Mesodermal cell (in vitro differentiated cells): ENCODE data around the gene NEXN.
A peak's percentile ranks its signal among the peaks of the same experiment; 100 is the strongest.

Source experiments
- H3K27ac ChIP-seq: 2 replicates; pipeline ENCODE4 v1.7.0; 2013; ENCODE audit warnings: mild to moderate bottlenecking, low read depth, low read length, moderate library complexity; ENCODE audit not compliant: severe bottlenecking
- H3K36me3 ChIP-seq: 2 replicates; pipeline ENCODE4 v1.7.1; 2013; ENCODE audit warnings: mild to moderate bottlenecking, low read length, moderate library complexity; ENCODE audit not compliant: control insufficient read depth, insufficient read depth
- H3K4me1 ChIP-seq: one replicate; pipeline ENCODE4 v1.7.1; 2013; ENCODE audit warnings: mild to moderate bottlenecking, low read length; ENCODE audit not compliant: insufficient read depth, control insufficient read depth, poor library complexity, severe bottlenecking
- H3K4me3 ChIP-seq: 2 replicates; pipeline ENCODE4 v1.7.0; 2013; ENCODE audit warnings: low read length, control low read depth, mild to moderate bottlenecking; ENCODE audit not compliant: insufficient read depth, poor library complexity, severe bottlenecking; ENCODE audit errors: extremely low read depth
- H3K9me3 ChIP-seq: 2 replicates; pipeline ENCODE4 v1.7.1; 2013; ENCODE audit warnings: mild to moderate bottlenecking, low read length, moderate library complexity; ENCODE audit not compliant: control insufficient read depth
- WGBS, 2 experiments: methylation state at CpG; one replicate each; pipeline ENCODE4 v1.1.5; 2013; ENCODE audit warnings: missing lambda C conversion rate in 2 of 2; ENCODE audit not compliant: insufficient coverage in 2 of 2; 5-methylcytosine and 5-hydroxymethylcytosine counted together

NEXN gene

DNA sequence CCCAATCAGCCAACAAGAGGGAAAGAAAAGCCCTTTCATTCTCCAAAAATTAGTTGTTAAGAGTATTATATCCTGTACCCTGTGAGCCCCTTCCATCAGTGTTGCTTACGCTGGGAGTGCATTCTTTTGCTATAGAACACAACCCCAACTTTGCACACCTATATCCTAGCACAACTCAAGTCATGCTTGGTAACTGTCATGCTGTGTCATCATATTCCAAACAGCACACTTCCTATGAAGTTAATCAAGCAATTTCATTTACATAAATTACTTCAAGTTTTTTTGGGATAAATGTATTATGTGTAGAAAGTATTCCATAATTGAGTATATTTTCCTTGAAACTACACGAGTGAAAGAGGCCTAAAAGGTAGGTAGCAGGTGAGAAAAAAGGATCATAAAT, 70.4 kb downstream of the NEXN start:
- Histone ChIP-seq H3K27ac (no peak overlapping the region), H3K9me3 (no peaks in the 10 kb centered on the region), H3K4me3 (no peak overlapping the region), H3K36me3 (peaks cover 93% of the 10 kb centered on the region), H3K4me1 (no peaks in the 10 kb centered on the region)
- WGBS, 2 experiments, result 93 to 100% methylated on average over 2 of the region's 2 CpGs

DNA sequence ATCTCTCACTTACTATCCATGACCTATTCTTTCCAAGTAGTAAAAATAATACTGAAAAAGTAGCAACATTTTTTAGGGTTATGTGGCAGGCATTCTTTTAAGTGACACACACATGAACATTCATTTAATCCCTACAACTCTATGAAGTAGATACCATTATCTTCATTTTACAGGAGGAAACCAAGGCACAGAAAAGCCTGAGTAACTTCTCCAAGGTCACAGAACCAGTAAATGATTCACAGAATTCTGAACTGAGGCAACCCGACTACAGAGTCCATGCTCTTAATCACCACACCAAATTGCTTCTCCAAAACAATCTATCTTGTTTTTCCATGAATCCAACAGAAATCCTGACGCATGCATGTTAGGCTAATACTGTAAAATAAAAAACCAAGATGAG, 73.0 kb downstream of the NEXN start:
- Histone ChIP-seq H3K36me3 (peaks cover 94% of the 10 kb centered on the region), H3K9me3 (no peaks in the 10 kb centered on the region), H3K27ac (no peak overlapping the region), H3K4me3 (no peak overlapping the region), H3K4me1 (no peaks in the 10 kb centered on the region)
- whole genome bisulfite sequencing, 2 experiments, result 88 to 100% methylated on average over 1 of the region's 2 CpGs

DNA sequence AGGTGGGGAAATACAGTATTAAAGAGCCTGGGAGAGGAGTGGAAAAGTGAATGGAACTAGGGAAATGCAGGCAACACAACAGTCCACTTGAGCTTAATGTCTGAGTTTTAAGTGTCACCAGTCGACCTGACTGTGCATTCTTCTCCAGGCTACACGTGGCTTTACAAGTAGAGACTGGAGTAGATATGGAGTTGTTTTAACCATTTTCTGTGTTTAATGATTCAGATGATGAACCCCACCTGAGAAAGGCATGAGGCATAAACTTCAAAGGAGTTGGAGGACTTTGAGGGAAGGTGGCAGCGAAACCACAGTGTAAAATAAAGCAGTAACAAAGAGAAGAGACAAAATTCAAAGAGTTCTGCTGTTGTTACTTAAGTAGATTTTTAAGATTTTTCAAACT, 77.9 kb downstream of the NEXN start:
- Histone ChIP-seq H3K9me3 (no peaks in the 10 kb centered on the region), H3K36me3 (peaks cover 80% of the 10 kb centered on the region), H3K4me1 (no peaks in the 10 kb centered on the region), H3K27ac (no peak overlapping the region), H3K4me3 (no peak overlapping the region)
- 93 to 95% methylated on average over 3 of the region's 3 CpGs for WGBS, 2 experiments

- H3K27ac ChIP-seq, result no peak overlapping the region
- H3K4me1 ChIP-seq, result no peaks in the 10 kb centered on the region
- no peak overlapping the region for H3K4me3 ChIP-seq
- peaks cover 69% of the 10 kb centered on the region for H3K36me3 ChIP-seq
- no peaks in the 10 kb centered on the region for H3K9me3 ChIP-seq
- WGBS, 2 experiments, result 80 to 100% methylated on average over 1 of the region's 1 CpG
Measured at GRCh38 chr1:77970192-77970591, 81.8 kb downstream of the NEXN start.

GRCh38 chr1:77972080-77972479, 83.7 kb downstream of the NEXN start:
- H3K4me1 ChIP-seq, result no peaks in the 10 kb centered on the region
- no peaks in the 10 kb centered on the region for H3K9me3 ChIP-seq
- 75 to 79% methylated on average over 2 of the region's 3 CpGs for WGBS, 2 experiments
- H3K27ac ChIP-seq, result no peak overlapping the region
- peaks cover 59% of the 10 kb centered on the region for H3K36me3 ChIP-seq
- no peak overlapping the region for H3K4me3 ChIP-seq

DNA sequence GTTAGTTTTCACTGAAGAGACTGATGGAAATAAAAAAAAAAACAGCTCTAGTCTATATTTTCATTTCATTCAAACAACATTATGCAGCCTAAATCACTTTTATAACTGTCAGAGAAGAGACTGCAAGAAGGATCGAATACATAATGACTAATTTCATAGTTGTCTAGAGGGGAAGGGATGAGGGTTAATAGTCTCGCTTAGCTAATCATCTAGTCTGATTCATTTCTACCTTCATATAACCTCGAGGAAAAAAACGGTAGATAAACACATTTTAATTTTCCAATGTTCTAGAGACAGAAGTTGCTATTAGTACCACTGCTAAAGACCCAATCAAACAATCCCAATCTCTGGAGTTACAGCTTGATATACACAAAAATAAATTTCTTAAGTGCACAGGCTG, 87.0 kb downstream of the NEXN start:
- Histone ChIP-seq H3K4me3 (peak overlapping the region; percentile 81), H3K36me3 (peaks cover 44% of the 10 kb centered on the region), H3K27ac (no peak overlapping the region)

GRCh38 chr1:77975907-77976306, 87.5 kb downstream of the NEXN start:
- WGBS, 2 experiments, result no CpG with 5 or more reads among the region's 2 CpGs
- no peaks in the 10 kb centered on the region for H3K9me3 ChIP-seq
- no peaks in the 10 kb centered on the region for H3K4me1 ChIP-seq
- peak overlapping the region; percentile 11 for H3K27ac ChIP-seq
- peak overlapping the region; percentile 81 for H3K4me3 ChIP-seq
- peaks cover 39% of the 10 kb centered on the region for H3K36me3 ChIP-seq

More for the DNA sequence above, 87.0 kb downstream of the NEXN start:
- WGBS, 2 experiments, result 86 to 92% methylated on average over 2 of the region's 4 CpGs
- Histone ChIP-seq H3K9me3 (no peaks in the 10 kb centered on the region), H3K4me1 (no peaks in the 10 kb centered on the region)

DNA sequence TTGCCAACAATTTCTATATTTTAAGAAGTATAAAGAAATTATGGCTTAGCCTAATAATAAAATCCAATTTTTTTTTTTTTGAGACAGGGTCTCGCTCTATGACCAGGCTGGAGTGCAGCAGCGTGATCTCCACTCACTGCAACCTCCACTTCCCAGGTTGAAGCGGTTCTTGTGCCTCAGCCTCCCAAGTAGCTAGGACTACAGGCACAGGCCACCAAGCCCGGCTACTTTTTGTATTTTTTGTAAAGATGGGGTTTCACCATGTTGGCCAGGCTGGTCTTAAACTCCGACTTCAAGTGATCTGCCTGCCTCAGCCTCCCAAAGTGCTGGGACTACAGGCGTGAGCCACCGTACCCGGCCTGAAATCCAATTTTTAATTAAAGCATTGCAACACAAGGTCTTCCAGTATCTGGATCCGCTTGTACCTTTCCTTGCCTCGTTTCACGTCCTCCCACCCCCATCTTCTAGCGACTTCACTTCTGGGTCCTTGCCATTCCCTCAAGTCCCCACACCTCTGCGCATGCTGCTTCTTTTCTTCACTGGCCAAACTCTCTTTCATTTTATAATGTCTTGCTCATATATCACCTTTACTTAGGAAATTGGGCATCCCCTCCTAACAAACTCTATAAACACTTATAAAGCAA, 88.1 kb downstream of the NEXN start:
- H3K27ac ChIP-seq, result no peak overlapping the region
- WGBS, 2 experiments, result 54 to 58% methylated on average over 11 to 12 of the region's 13 CpGs

GRCh38 chr1:77977989-77978292, 89.5 kb downstream of the NEXN start:
- Histone ChIP-seq H3K9me3 (no peaks in the 10 kb centered on the region), H3K4me1 (no peaks in the 10 kb centered on the region), H3K4me3 (peak overlapping the region; percentile 81), H3K36me3 (peaks cover 39% of the 10 kb centered on the region), H3K27ac (peak overlapping the region; percentile 97)
- WGBS, 2 experiments, result 0% methylated on average over 3 to 5 of the region's 5 CpGs

More for the DNA sequence above, 88.1 kb downstream of the NEXN start:
- peaks cover 38% of the 10 kb centered on the region for H3K36me3 ChIP-seq
- no peaks in the 10 kb centered on the region for H3K4me1 ChIP-seq
- peak overlapping the region; percentile 81 for H3K4me3 ChIP-seq
- H3K9me3 ChIP-seq, result no peaks in the 10 kb centered on the region

DNA sequence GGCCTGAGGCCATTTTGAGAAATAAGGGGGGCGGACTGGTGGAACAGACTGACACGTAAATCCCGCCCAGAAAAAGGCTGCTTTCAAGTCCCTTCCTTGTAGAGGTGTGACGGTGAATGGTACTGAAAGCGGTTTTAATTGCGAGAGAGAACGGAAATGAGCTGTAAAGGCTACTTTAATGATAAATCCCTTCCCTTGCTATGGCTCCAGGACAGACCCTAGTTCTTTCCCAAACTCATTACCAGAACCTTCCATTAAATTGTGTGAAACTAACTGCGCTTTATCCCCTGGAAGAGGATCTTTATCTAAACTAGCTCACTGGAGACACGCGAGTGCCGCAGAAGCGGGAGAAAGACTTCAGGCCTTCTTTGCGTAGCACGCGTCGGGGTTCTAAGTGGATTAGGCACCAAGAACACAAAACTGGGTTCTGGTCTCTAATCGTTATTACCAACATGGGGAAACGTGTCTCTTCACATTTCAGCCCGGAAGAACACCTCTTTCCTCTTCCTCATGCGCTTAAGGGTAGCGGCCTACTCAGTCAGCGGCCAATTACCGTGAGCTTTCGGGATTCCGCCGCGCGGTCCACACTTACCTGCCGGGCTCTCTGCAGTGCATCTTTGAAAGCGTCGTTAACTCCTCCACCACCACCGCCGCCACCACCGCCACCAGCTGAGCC, 90.0 kb downstream of the NEXN start:
- no peaks in the 10 kb centered on the region for H3K4me1 ChIP-seq
- H3K9me3 ChIP-seq, result no peaks in the 10 kb centered on the region
- peak overlapping the region; percentile 97 for H3K27ac ChIP-seq
- H3K36me3 ChIP-seq, result peaks cover 39% of the 10 kb centered on the region
- WGBS, 2 experiments, result 0% methylated on average over 18 to 27 of the region's 34 CpGs
- peak overlapping the region; percentile 81 for H3K4me3 ChIP-seq
